ENCODE results near the gene GLI2.

Gene GLI2

GRCh38 chr2:120759543-120760331, 24.1 kb downstream of the GLI2 start:
- no peak for DNase-seq

- DNase-seq, result no peak
Observed at GRCh38 chr2:120760446-120761135, 24.9 kb downstream of the GLI2 start.

GRCh38 chr2:120761164-120761861, 25.6 kb downstream of the GLI2 start:
- DNase-seq, result no peak

DNA sequence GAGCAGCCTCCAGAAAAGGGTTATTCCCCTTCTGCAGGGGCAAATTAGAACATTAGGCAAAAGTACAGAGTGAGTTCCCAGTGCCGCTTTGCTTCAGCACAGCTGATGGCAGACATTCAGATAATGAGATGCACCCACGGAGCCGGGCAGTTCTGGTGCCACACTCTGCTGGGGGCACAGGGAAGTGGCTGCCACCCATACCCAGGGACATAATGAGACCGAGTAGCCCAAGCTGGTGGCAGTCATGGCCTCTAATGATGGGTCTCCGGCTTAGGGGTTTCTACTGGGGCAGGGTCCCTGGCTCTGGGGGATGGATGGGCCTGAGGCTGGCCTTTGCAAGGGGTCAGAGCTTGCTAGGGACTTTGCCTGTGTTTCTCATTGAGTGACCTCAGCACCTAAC, 26.2 kb downstream of the GLI2 start:
- DNase-seq, result no peak

GRCh38 chr2:120762341-120763061, 26.8 kb downstream of the GLI2 start:
- DNase-seq, result no peak

DNA sequence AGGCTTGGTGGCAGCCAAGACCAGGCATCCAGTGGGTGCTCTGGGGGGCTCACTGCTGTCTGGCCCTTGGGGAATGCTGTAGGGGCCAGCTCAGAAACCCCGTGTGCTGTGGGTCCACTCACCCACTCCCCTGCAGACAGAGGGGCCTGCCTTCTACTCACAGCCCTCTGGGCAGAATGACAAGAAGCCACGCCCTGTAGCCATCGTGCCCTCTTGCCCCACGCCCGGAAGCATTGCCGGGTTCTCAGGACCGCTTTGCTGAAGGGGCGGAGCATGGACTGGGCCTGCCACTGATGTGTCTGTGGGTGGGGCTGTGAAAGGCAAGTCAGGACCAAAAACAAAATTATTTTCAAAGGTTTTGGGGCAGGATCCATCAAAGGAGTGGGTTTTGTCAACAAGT, 27.8 kb downstream of the GLI2 start:
- no peak for DNase-seq

DNA sequence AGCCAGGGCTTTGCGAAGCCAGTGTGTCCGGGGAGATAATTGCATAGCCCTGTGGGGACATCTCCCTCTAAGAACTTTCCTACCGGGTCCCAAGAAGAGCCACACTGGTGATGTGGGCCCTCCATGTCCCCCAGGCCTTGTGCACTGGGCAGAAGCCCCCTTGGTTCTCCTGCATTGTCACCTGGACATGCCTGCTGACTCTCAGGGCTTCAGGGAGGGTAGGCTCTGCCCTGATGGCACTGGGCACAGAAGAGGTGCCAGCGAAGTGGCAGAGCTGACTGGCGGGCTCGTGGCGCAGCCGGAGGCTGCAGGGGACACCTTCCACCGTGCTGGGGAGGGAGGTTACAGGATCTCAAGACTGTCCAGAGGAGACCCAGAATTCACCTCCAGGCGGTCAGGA, 28.3 kb downstream of the GLI2 start:
- no peak for DNase-seq

GRCh38 chr2:120764492-120764891, 28.8 kb downstream of the GLI2 start:
- DNase-seq, result no peak

DNA sequence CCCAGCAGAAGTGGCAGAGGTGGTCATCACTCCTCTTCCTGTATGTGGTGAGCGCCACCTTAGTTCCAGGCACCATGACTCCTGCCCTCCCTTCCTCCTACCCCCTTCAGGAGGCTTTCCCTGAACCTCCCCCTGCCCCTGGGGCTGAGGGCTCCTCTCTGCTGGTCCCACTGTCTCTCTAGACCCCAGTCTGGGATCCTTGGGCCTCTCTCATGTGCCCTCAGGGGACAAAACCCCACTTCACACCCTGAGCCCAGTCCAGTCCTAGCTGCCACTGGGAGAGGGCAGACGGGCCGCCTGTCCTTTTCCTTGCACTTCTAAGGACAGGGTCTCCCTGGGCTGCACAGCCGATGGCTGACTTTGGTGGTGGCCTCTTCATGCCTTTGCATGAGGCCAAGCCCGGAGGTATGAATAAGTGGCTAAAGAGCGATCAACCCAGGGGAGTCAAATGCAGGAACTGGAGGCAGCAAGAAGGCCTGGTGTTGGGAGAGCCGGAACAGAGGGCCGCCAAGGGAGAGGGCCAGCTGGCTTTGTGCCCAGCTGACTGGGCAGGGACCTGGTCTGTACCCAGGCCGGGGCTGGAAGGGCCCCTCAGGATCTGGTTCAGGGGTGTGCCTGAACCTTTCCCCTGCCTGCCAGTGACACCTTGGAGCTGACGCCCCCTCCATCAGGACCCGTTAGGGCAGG, 29.5 kb downstream of the GLI2 start:
- DNase-seq, result no peak

GRCh38 chr2:120765678-120766469, 30.2 kb downstream of the GLI2 start:
- no peak for DNase-seq

- no peak for DNase-seq
Observed at GRCh38 chr2:120766470-120767351, 31.0 kb downstream of the GLI2 start.

- DNase-seq, result no peak
Observed at GRCh38 chr2:120767486-120768005, 31.9 kb downstream of the GLI2 start.

GRCh38 chr2:120768112-120769048, 32.7 kb downstream of the GLI2 start:
- DNase-seq, result no peak

DNA sequence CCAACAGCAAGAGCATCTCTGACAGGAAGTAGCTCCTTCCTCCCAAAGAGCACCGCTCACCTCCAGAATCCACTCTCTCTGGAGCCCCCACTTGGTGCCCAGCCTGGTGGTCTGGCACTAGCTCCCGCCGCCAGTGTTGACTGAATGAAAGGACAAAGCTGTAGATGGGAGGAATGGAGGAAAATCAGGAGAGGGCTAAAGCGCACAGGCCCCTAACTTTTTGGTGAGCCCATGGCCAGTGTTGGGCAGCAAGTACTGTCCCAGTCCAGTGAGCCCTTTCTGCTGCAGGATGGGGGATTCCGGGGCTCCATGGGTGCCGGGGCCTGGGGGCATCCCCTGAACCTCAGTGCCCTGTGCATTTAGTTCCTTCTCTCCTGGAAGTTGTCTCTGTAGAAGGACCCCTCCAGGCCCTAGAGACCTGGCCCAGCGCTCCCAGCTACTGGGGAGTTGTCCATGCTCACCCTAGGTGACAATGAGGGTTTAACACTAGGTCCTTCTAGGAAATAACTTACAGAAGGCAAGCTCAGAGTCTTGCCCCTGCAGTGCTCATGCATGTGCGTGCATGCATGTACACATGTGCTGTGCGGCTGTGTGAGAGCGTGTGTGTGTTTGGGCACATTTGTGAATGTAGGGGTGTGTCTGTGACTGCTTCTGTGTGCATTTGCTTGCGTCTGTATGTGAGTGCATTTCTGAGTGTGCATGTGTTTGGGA, 33.6 kb downstream of the GLI2 start:
- DNase-seq, result no peak

DNA sequence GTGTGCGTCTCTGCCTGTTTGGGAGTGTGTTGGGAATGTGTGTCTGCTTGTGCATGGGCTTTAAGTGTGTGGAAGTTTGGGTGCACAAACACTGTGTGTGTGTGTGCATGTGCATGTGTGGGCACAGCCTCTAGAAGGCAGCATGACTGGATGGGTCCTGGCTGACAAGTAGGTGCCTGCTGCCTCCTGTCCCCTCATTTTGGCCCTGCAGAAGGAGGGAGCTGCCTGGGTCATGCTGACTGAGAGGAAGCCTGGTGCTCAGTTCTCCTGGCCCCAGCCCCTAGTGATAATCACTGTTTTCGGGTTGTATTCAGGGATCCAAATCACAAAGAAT, 34.1 kb downstream of the GLI2 start:
- DNase-seq, result no peak

GRCh38 chr2:120770176-120770575, 34.5 kb downstream of the GLI2 start:
- DNase-seq, result no peak

- no peak for DNase-seq
Observed at GRCh38 chr2:120770641-120771040, 35.0 kb downstream of the GLI2 start.

GRCh38 chr2:120771111-120771780, 35.6 kb downstream of the GLI2 start:
- DNase-seq, result no peak
